ENCODE measurements around the gene AATK. TPM values are rescaled to one million over a fixed set of nuclear protein-coding genes. Genes with fewer than 3 reads are reported as not detected.

Gene AATK
- 0.39 and 0.54 TPM in 2 replicates for total RNA-seq

DNA sequence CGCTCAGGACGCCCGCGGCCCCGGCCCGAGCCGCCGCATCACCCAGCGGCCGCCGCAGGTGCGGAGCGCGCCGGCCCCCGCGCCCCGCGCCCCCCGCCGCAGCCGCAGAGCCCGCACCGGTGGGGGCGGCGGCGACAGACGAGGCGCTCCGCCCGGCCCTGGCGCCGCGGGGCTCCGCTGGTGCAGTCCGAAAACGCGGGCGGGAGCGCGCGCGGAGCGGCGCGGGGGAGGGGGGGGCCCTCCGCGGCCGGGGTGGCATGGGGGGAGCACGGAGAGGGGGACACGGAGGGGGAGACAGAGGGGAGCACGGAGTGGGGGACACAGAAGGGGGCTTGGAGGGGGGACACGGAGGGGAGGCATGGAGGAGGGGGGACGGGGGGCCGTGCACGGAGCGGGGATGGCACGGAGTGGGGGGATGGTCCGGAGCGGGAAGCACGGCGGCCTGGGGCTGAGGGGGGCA is at the start of gene AATK:
TSS of gene AATK (minus strand) at position 189 of the 460 bp plus-strand sequence. CDS start 229 bp downstream, outside the sequence.
- intact Hi-C loops (cut with micrococcal nuclease): no loop called here

GRCh38 chr17:81213978-81214377 is 48.0 kb upstream of the AATK start:
- intact Hi-C loops (cut with micrococcal nuclease): no loop called here

DNA sequence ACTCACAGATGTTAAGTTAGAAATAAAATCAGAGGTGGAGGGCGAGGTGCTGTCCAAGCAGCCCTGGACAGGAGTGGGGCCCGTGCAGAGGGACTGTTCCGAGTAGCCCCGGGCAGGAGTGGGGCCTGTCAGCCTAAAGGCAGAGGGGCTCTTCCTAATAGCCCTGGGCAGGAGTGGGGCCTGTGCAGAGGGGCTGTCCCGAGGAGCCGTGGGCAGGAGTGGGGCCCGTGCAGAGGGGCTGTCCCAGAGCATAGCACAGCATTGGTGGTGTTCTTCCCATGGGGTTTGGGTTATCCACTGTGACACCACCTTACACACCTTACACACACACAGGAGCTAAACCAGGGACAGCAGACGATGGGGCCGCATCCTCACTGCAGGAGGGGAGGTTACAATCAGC is 46.3 kb upstream of the AATK start:
- intact Hi-C loops (cut with micrococcal nuclease): no loop called here

- intact Hi-C loops (cut with micrococcal nuclease): no loop called here
Observed at GRCh38 chr17:81210868-81211267, 44.8 kb upstream of the AATK start.

GRCh38 chr17:81210466-81210865 is 44.4 kb upstream of the AATK start:
- intact Hi-C loops (cut with micrococcal nuclease): no loop called here

GRCh38 chr17:81209141-81209540 is 43.1 kb upstream of the AATK start:
- intact Hi-C loops (cut with micrococcal nuclease): no loop called here

DNA sequence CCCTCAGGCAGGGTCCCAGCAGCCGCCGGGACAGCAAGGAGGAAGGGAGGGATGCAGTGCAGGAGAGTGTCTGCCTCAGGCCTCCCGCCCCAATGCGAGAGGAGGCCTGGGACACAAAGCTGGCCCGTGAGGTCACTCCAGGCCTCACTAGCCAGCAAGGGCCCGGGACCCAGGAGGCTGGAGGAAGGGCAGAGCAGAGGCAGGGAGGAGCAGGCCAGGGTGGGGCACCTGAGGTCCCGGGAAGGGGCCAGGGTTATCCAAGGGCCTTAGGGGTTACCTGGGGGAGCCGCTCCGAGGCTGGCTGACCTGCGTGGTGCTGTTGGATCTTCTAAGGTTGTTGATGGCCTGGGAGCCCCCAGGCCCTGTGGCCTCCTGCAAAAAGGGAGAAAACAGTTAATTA is 42.6 kb upstream of the AATK start:
- intact Hi-C loops (cut with micrococcal nuclease): no loop called here

DNA sequence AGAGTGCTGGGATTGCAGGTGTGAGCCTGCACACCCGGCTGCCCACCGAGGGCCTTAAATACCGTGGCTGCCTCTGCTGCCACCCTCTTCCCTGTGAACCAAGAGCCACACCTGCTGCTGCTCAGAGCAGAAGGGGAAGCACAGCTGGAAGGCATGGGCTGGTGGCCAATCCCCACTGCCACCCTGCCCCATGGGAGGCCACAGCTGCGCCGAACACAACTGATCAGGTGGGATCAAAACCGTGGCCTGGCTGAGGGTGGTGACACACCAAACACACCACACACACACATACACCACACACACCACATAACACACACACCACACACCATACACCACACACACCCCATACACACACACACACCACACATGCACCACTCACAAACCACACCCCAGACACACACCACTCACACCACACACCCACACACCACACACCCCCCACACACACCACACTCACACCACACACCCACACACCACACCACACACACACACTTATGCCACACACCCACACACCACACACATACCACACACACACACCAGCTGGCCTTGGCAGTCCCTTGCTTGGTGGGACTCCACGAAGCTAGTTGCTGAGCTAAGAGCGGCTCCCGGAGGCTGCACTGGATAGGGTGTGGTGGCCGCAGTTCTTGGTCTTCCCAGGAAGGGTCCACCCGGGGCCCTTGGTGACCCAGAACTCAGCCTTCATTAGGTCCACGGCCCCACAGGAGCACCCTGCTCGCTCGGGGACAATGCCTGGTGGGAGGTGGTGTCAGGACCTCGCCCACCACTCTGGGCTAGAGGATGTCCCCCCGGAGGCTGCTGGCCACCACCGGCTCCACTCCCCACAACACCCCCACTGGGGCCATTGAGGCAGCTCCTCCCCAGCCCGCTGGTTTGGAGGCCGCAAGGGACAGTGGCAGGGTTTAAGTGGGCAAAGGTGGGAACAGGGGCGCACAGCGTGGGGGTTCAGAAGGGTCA is 41.9 kb upstream of the AATK start:
- intact Hi-C loops (cut with micrococcal nuclease): no loop called here

GRCh38 chr17:81206657-81207056 is 40.6 kb upstream of the AATK start:
- intact Hi-C loops (cut with micrococcal nuclease): no loop called here

DNA sequence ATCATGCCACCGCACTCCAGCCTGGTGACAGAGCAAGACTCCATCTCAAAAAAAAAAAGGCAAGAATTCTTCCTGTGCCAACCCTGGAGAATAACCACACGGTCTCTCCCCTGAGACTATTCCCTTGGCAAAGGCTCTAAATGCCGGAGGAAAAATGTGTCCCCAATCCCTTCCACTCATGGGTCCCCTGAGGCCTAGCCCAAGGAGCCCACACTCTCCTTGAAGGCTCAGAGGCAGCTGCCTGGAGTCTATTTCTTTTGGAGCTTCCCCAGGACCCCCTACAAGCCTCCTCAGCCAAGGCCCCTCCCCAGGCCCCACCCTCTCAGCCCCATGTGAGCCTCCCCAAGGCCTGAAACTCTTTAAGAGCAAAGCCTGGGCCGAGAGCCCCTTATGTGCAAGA is 40.1 kb upstream of the AATK start:
- intact Hi-C loops (cut with micrococcal nuclease): no loop called here

- intact Hi-C loops (cut with micrococcal nuclease): no loop called here
Observed at GRCh38 chr17:81204578-81204977, 38.6 kb upstream of the AATK start.

DNA sequence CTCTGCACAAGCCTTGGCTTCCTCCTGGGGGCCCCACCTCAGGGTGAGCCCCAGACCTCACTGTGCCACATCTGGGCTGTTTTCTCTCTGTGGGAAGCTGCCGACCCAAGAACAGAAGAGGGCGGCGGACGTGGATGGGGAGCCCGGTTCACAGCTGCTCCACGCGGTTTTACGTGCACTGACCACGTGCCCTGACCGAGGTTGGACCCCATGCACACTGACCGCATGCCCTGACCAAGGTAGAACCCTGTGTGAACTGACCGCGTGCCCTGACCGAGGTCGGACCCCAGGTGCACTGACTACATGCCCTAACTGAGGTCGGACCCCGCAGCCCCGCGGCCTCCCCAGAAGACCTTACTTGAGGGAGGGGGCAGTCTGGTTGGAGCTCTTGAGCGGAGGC is 37.1 kb upstream of the AATK start:
- intact Hi-C loops (cut with micrococcal nuclease): no loop called here

GRCh38 chr17:81202318-81202717 is 36.3 kb upstream of the AATK start:
- intact Hi-C loops (cut with micrococcal nuclease): no loop called here

DNA sequence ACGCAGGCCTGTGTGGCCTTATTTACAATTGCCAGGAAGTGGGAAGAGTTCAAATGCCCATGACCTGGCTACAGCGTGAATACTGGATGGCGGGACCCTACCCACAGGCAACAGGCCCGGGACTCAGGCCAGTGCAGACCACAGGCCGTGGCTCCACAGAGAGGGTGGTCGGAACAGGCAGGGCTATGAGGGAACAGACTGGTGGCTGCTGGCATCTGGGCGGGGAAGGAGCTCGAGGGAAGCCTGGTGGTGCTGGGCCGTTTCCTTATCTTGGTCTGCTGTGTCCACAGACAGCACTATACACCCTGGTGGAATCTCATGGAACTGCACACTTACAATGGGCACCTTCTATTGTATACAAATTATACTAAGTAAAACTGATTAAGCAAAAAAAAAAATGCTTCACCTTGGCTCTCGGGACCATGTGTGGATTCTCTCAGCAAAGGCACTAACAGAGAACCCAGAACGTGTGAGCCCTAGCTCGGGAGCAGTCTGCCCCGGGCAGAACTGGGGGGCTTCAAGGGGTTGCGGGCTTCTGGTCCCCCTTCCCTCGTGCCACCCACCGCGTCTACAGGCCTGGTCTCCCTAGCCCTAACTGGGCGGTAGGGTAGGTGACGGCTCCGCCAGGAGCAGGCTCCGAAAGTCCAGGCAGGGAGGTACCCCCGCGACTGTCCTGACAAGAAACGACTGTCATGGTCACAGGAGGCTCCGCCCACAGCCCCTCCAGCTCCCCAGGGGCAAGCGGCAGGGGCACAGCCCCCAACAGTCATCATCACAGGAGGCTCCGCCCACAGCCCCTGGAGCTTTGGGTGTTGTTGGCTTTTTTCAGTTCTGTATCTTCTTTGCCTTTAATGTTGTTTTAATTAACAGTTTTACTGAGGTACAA is 34.9 kb upstream of the AATK start:
- intact Hi-C loops (cut with micrococcal nuclease): no loop called here

GRCh38 chr17:81200201-81200600 is 34.2 kb upstream of the AATK start:
- intact Hi-C loops (cut with micrococcal nuclease): no loop called here

DNA sequence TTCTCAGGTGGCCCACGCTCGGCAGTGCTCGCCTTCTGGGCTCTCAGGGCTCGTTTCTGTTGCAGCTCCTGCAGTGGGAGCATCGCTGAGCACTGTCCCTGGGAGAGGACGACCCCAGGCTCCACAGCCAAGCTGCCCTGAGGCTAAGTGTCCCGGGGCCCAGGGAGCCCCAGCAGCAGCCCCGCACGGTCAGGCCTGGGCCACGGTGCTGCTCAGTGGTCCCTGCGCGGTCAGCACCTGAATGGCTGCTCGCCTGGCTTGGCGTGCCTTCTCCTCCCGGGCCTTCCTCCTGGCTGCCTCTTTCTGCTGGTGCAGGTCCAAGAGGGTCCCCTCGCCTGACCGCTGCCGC is 33.4 kb upstream of the AATK start:
- intact Hi-C loops (cut with micrococcal nuclease): no loop called here

GRCh38 chr17:81198826-81199481 is 32.9 kb upstream of the AATK start:
- intact Hi-C loops (cut with micrococcal nuclease): no loop called here

DNA sequence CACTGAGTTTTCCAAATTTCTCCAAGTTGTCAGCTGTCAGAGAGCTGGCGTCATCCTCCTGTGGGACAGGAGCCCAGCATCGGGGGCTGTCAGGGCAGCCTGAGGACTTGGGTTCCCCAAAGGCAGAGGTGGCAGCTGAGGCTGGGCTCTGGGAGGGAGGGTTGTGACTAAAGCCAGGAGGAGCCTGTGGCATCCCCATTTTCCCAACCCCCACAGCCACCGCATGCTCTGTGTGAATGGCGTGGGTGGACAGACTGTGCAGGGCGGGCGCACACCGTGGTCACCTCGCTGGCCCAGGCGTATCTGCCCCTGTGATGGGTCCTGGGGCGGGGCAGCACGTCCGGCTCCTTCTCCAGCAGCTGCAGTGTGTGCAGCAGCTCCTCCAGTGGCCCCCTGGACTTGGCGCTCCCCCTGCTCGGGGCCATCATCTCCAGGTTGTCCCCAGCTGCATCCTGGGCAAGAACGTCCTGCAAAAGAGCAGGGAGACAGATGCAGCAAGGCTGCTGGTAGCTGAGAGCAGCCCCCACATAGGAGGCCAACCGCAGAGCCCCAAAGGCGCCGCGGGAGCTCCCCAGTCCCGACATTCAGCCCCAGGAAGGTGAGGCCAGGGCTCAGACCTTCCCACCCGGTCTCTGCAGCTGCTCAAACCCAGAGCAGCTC is 31.9 kb upstream of the AATK start:
- intact Hi-C loops (cut with micrococcal nuclease): no loop called here

- intact Hi-C loops (cut with micrococcal nuclease): no loop called here
Observed at GRCh38 chr17:81197409-81197795, 31.4 kb upstream of the AATK start.

DNA sequence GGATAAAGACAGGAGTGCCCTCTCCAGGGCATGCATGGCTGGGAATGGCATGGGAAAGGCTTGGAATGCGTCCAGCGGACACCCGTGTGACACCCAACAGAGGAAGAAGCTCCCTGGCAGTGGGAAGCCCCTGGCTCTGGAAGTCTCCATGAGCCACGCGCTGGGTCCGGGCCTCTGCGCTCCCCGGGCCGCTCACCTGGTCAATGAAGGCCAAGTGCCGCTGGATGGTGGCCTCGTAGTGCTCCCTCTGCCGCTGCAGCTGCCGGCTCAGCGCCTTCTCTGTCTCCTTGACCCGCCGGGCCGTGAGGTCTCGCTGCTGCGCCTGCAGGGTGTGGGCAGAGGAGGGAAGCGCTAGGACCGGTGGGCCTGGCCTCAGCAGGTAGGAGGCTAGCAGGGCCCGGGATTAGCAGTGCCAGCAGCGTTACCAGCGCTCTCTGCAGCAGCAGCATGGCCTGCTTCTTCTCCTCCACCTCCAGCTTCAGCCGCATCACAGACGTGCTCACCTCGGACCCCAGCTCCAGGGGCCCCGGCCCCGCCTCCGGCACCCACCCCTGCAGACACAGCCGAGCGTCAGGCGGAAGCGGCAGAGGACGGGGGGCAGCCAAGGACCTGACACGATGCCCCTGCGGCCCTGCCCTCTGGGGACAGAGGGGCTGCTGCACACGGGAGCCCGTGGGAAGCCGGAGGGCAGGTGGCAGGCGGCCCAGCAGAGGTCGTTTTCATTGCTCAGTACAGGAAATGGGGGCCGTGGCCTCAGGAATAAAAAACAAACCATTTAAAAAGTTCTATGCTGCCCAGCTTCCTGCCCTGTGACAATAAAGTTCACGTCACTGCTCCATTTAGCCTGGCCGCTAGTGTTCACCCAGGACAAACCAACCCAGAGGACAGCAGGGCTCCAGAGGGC is 30.7 kb upstream of the AATK start:
- intact Hi-C loops (cut with micrococcal nuclease): no loop called here

Data from T-helper 1 cell treated with Interleukin-12 subunit alpha and Interleukin-12 subunit beta and Interleukin-4 antibody, amounts not matched to agents 30 ng/mL and 1 ng/mL, for 36 hours (primary cell).